Pulmonary artery endothelial cell (primary cell): ENCODE measurements around the gene PDE4B. TPM values are rescaled to one million over a fixed set of nuclear protein-coding genes. Genes with fewer than 3 reads are reported as not detected.

ENCODE experiments used
- DNase-seq: peaks from one replicate; pipeline ENCODE4 v3.0.0-alpha.2; 2011; ENCODE audit warnings: low read depth, low spot score
- total RNA-seq: library from RNA; depleted of rRNA; stranded (reverse); fragments of >200 nt; gene quantifications from 2 replicates; pipeline ENCODE4 v1.2.3, GENCODE V29; 2014

Gene PDE4B
- total RNA-seq, 1 donor from 2014 or later: 53.2 TPM

- DNase-seq: no peak
Measured at GRCh38 chr1:66332548-66332901, 539.8 kb downstream of the PDE4B start.

DNA sequence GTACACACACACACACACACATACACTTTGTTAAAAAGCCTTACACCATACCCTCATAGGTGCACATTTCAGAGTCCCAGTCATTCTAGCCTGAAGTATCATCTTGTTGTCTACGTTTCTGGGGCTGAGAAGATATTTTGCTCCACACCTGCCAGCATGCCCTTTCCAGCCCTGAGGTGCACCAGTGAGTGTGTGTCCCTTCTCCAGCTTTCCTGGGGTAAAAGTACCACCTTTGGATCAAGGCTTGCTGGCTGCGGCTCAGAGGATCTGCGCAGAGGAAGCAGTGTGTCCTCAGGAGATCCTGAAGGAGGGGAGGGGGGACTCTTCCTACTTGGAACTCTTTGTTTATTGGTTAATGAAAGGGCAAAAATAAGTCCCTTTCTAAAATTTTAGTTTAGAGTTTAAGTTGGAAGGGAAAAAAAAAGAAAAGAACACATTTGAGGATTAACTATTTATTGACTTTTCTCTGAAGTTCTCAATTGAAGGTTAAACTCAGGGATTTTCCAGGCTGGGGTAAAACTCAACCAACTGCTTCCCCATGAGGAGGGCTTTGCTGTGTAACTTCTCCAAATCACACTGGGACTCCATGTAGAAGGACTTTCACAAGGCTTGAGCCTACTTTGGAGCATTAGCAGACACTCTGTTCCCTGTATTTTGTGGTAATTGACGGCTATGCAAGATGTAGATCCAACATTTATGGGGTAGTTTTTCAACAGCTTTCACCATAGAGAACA, 540.9 kb downstream of the PDE4B start:
- no peak for DNase-seq

DNA sequence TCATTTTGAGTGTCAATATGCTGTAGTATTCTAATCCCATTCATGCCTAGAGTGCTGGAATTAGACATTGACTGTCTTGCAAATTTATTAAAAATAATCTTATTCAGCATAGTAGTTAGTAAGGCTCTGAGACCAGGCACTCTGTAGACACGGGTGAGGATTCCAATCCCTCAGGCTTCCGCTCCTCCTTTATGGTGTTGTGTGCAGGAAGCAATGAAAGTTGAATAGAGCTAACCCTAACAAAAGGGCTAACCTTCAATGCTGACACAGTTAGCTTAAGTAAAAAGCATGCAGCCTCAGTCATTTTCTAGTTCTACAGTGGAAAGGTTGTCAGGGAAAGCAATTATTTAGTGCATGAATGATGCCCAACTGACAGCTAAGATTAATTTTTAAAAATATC, 541.6 kb downstream of the PDE4B start:
- no peak for DNase-seq

DNA sequence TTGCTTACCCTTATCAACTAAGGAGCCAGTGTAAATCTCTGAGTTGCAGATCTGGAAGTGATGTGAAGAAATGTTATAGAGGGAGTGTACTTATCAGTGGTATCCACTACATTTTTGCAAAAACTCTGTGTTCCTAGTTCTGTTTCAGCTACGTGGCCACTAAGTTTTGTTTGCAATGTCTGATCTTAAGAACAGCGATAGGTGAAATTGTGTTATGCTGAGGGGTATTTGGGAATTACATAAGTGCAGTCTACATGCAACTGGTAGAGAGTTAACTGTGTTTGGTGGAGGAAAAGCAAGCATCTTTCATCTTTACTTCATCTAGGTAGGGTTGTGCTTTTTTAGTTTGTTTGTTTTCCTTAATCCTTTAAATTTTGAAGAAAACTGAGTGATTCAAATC, 542.4 kb downstream of the PDE4B start:
- no peak for DNase-seq

- peak; percentile 98 for DNase-seq
Measured at GRCh38 chr1:66335859-66336640, 543.4 kb downstream of the PDE4B start.

GRCh38 chr1:66336641-66336990, 543.9 kb downstream of the PDE4B start:
- DNase-seq: no peak

- DNase-seq: no peak
Measured at GRCh38 chr1:66337249-66337648, 544.6 kb downstream of the PDE4B start.

DNA sequence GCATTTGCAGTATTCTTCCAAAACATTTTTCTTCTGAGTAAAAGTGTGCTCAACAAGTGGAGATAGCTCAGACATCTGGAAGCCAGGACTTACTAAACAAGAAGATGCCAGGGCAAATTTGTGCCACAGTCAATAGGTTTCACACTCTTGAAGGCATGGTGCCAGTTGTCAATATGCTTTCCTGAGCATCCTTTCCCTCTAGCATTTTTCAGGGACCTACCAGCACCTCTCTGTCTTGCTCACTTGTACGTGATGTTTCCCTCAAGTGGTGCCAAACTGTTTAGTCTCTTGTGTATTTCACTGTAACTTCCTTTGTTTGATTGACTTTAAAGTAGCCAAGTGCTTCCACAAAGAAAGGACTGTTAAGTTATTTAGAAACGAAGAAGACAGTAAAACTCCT, 547.2 kb downstream of the PDE4B start:
- no peak for DNase-seq

DNA sequence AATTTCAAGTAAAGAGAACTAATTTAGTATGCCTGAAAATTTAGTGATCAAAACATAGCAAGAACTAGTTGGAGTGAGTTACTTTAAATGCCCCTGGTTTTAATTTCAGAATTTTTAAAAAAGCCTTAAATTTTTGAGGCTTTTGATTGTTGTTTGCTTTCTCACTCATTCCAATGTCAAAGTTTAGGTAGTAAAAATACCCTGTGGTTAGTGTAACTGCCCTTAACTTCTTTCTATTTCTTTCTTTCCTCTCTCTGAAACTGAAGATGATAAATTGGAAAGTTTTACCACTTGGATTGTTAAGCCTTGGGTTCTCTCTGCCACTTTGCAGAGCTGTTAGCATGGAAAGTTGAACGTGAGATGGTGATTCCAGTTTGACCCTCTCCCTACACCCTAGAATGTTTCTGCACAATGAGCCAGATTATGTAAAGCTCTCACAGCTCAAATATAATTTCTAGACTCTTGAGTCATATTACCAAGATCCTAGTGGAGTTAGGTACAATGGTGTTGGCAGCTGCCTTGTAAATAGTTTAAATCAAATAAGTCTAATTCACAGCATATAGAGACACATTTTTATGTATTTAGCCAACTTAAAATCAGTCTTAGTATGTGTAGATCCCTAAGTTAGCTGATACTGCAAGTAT, 548.9 kb downstream of the PDE4B start:
- DNase-seq: no peak

- DNase-seq: no peak
Measured at GRCh38 chr1:66342707-66343106, 550.0 kb downstream of the PDE4B start.

DNA sequence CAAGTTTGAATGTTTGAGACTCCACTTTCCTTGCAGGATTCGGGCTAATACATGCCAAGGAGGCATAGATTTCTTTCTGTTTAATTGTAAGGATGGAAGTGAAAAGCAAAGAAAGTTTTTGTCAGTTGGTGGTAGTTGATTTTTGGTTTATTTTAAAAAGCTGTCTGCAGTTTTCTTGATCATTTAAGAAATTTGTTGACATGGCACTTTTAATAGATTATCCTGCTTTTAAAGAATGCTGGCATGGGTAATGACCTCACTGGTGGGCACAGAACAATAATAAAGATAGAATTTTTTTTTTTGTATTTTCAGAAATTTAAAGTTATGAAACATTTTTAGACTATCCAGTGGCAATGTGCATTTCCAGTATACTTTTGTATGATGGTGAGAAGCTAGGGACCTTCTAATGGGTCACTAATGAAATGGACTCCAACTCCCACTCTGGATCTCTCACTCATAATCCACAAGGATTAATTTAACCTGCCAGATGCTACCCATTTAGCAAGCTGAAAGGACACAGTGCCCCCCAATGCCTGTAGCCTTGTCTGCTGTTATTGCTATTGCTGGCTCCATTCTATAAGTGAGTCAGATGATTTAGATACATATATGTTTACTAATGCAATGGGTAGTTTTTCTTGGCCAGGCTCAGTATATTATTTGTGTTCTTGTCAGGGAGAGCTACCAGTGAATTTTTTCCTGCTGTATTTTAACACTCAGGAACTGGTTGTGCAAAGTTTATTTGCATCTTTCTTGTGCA, 551.1 kb downstream of the PDE4B start:
- DNase-seq: no peak

DNA sequence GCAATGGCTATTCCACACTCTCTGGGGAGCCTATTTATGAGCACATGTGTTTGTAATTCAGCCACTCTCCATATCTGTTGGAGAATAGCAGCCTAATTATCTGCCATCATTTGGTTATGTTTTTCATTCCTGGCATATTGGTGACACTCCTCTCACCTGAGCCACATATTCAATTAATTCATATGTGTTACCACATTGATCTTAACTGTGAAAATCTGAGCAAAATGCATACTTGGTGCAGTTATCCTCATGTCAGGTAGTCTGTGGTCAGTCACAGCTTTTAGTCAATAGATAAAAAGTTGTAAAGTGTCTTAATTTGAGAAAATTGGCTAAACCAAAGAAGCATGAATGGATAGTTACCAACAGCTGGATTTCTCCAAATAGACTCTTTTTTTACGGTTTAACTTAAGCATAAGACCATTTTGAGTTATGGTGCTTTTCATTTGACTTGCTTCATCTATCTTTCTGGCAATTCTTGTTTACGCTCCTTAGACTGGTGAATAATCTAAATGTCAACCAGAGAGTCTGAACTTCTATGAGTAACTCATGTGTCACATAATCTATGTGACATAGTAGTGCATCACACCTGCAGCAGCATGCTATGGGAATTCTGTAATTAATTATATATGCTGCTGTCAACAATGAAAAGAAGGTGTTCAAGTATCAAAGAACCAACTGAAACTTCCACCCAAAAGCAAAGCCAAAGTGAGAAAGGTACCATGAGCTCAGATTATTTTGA, 553.5 kb downstream of the PDE4B start:
- no peak for DNase-seq

DNA sequence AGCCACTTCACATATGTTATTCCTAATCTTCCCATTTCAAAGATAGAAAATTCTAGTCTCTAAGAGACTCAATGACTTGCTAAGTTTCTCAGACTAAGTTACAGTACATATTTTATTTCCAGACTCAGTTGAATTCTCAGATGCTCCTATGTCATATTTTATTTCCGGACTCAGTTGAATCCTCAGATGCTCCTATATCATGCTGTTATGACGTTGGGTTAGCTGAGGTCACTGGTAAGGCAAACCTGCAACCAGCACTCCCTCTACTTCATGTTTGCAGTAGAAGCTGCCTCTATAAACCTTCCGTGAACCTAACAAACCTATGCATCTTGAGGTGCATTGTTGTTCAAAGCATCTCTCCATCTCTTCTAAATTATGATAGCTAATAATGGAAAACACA, 554.2 kb downstream of the PDE4B start:
- no peak for DNase-seq

- no peak for DNase-seq
Measured at GRCh38 chr1:66348776-66349175, 556.1 kb downstream of the PDE4B start.

GRCh38 chr1:66349242-66349641, 556.5 kb downstream of the PDE4B start:
- DNase-seq: no peak

- peak; percentile 58 for DNase-seq
Measured at GRCh38 chr1:66350001-66350547, 557.4 kb downstream of the PDE4B start.

DNA sequence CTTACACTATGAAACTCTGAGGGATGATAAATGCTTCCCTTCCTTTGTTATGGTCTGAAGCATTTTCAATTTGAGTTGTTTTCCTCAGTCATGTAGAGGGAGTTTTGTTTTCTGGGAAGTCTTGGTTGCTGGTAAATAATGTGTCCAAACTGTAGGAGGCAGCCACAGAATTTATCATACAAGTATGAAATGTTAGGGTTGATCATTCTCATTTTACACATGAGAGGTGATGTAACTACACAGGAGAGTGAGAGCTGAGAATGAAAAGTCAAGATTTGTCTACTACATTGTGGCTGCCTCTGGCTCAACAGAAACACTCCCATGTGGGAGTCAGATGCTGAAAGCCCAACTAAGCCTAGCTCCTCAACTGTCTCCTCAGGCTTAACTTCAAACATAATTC, 558.8 kb downstream of the PDE4B start:
- no peak for DNase-seq

DNA sequence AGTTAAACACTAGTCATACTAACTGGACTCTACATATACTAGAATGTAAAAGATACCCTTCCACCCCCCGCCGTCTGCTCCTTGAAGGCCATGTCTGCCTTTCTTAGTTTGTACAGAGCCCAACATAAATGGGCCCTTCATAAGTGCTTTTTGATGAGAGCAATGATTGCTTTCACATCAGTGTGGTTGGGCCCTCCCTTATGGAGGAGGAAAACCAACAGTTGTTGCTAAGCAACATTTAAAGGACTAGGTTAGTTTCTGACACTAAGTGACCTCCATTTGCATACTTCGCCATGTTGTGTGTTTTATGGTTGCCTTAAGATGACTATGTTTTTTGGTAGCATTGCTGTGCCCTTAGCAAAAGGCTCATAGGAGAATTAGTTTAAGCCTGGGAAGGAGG, 559.2 kb downstream of the PDE4B start:
- no peak for DNase-seq

DNA sequence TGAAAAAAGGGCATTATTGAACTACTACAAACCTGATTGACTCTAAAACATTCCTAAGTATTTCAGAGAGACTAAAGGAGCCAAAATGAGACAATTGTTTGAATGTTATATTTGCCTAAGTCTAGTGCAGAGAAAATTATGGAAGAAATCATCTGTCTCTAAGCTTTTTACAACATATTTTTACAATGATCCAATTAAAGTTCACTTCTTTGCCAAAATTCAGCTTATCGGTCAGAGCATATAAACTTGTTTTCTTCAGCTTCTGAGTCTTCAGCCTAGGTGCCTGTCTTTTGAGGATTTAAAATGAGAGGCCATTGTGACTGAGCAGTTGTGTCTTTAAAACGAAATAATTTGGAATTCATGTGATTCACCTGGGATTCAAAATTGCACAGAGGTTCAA, 560.1 kb downstream of the PDE4B start:
- DNase-seq: no peak

DNA sequence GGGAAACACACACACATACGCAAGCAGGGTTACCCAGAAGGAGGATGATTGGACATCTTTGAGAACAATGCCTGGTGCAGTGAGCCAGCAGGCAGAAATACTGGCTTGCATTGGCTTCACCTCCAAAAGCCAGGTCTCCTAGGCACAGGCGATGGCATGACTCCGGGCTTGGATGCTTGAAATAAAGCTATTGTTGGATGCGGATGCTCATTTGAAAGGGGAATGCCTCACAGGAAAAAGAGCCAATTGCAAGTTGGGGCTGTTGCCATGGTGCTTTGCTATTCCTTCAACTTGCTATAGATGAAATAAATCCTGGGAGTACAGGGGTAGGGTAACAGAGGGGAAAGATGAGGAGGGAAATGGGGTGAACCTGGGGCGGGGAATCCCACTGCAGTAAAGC, 560.6 kb downstream of the PDE4B start:
- peak; percentile 49 for DNase-seq
